GM23338 (cell line): Measurements from ENCODE around the gene TTYH3.

Source experiments
- CREB1 ChIP-seq: fragments of 250-450 bp; sonication (Bioruptor Pico); IDR thresholded peaks from 2 replicates; pipeline ENCODE4 v1.5.0; 2020; ENCODE audit warnings: low read depth, mild to moderate bottlenecking, moderate library complexity
- EZH2 ChIP-seq: fragments of 200-600 bp; sonication (generic); IDR thresholded peaks from one replicate; pipeline ENCODE4 v1.8.0; 2017; ENCODE audit warnings: antibody characterized with exemption, mild to moderate bottlenecking, low read depth; ENCODE audit not compliant: unreplicated experiment
- EZH2phosphoT487 ChIP-seq: fragments of 200-600 bp; sonication (generic); IDR thresholded peaks from one replicate; pipeline ENCODE4 v1.8.1; 2018; ENCODE audit warnings: antibody characterized with exemption; ENCODE audit not compliant: unreplicated experiment
- JUNB ChIP-seq: IDR thresholded peaks from one replicate; pipeline ENCODE4 v1.6.1; 2016; ENCODE audit warnings: antibody characterized with exemption; ENCODE audit not compliant: unreplicated experiment
- NANOG ChIP-seq: IDR thresholded peaks from 2 replicates; pipeline ENCODE4 v1.6.1; 2016; ENCODE audit warnings: antibody characterized with exemption, borderline replicate concordance
- POLR2AphosphoS5 ChIP-seq: IDR thresholded peaks from 2 replicates; pipeline ENCODE4 v1.6.1; 2016; ENCODE audit warnings: antibody characterized with exemption, low read depth
- REST ChIP-seq: IDR thresholded peaks from one replicate; pipeline ENCODE4 v1.6.1; 2018; ENCODE audit warnings: antibody characterized with exemption; ENCODE audit not compliant: unreplicated experiment
- STAT1 ChIP-seq: IDR thresholded peaks from one replicate; pipeline ENCODE4 v1.6.1; 2016; ENCODE audit warnings: antibody characterized with exemption; ENCODE audit not compliant: unreplicated experiment
- ZNF114 ChIP-seq: fragments of 250-450 bp; sonication (Bioruptor Pico); IDR thresholded peaks from 2 replicates; pipeline ENCODE4 v1.5.0; 2020; ENCODE audit warnings: mild to moderate bottlenecking, moderate library complexity
- ZNF331 ChIP-seq: fragments of 250-450 bp; sonication (Bioruptor Pico); IDR thresholded peaks from 2 replicates; pipeline ENCODE4 v1.5.0; 2020; ENCODE audit warnings: low read depth, mild to moderate bottlenecking, moderate library complexity
- ZNF462 ChIP-seq: fragments of 250-450 bp; sonication (Bioruptor Pico); IDR thresholded peaks from 2 replicates; pipeline ENCODE4 v1.5.0; 2020; ENCODE audit warnings: mild to moderate bottlenecking, moderate library complexity
- TF ChIP-seq, protein P1 (sequence below), 2 experiments: fragments of 200-600 bp in 1 of 2; sonication (generic) in 1 of 2; conservative IDR thresholded peaks; 2 replicates each; pipeline versions ENCODE4 v1.5.1 to v1.6.1; 2016 to 2017; ENCODE audit warnings: antibody characterized with exemption in 2 of 2, low read depth in 2 of 2, mild to moderate bottlenecking in 2 of 2, moderate library complexity in 1 of 2
- TF ChIP-seq, protein P2 (sequence below): IDR thresholded peaks from 2 replicates; pipeline ENCODE4 v1.6.1; 2016; ENCODE audit warnings: antibody characterized with exemption

- TF ChIP-seq, protein P1, sequence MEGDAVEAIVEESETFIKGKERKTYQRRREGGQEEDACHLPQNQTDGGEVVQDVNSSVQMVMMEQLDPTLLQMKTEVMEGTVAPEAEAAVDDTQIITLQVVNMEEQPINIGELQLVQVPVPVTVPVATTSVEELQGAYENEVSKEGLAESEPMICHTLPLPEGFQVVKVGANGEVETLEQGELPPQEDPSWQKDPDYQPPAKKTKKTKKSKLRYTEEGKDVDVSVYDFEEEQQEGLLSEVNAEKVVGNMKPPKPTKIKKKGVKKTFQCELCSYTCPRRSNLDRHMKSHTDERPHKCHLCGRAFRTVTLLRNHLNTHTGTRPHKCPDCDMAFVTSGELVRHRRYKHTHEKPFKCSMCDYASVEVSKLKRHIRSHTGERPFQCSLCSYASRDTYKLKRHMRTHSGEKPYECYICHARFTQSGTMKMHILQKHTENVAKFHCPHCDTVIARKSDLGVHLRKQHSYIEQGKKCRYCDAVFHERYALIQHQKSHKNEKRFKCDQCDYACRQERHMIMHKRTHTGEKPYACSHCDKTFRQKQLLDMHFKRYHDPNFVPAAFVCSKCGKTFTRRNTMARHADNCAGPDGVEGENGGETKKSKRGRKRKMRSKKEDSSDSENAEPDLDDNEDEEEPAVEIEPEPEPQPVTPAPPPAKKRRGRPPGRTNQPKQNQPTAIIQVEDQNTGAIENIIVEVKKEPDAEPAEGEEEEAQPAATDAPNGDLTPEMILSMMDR (conservative IDR thresholded peaks at IDR 0.05; ENCODE audit: low read depth in 2 of 2) = no peak
- TF ChIP-seq EZH2phosphoT487 (no peak), POLR2AphosphoS5 (no peak), EZH2 (no peak), REST (no peak), CREB1 (CRISPR knock-in tag) (peak; percentile 31; the same call in 1 of the 2 replicates), ZNF331 (no peak), JUNB (no peak), ZNF114 (CRISPR knock-in tag) (no peak), NANOG (no peak), STAT1 (no peak), ZNF462 (no peak)
- TF ChIP-seq, protein P2, sequence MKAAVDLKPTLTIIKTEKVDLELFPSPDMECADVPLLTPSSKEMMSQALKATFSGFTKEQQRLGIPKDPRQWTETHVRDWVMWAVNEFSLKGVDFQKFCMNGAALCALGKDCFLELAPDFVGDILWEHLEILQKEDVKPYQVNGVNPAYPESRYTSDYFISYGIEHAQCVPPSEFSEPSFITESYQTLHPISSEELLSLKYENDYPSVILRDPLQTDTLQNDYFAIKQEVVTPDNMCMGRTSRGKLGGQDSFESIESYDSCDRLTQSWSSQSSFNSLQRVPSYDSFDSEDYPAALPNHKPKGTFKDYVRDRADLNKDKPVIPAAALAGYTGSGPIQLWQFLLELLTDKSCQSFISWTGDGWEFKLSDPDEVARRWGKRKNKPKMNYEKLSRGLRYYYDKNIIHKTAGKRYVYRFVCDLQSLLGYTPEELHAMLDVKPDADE = no peak
These were observed 10.5 kb upstream of the TTYH3 start for GRCh38 chr7:2621061-2621828.
